Measurements from ENCODE around the gene DNAAF8. TPM values are rescaled to one million over a fixed set of nuclear protein-coding genes. Genes with fewer than 3 reads are reported as not detected.

Gene DNAAF8
- 0.47 and 1.1 TPM in 2 replicates for total RNA-seq (ENCODE audit: low replicate concordance)

DNA sequence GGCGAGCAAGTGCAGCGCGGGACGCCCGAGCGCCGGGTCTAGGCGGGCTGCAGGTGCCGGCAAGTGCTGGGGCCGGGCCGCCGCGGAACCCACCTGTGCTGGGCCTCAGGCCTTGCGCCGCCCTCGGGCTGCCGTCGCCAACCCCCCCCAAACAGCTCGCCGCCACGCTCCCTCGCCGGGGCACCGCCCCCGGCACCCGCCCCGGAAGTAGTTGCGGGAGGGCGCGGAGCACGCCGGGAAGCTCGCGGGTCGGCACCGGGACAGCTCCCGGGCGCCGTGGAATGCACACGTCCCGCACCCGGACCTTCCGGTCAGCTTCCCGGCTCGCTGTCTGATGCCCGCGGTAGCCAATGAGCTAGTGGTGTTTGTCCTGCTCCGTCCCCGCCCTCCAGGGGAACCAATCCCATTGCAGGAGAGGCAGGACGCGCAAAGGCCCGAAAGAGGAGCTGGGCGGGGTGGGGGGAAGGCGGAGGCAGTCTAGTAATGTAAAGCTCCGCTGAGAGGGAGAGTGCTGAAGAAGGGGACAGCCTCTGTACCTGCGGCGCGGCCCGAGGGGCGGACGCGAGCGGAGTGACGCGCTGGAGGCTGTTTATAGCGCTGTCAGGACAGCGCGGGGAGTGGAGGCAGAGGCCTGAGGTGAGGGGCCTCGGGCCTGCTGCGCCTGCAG is at the start of gene DNAAF8, which contains the start of gene ANKS3:
DNAAF8 (plus strand) TSS at position 475 of the 667 bp plus-strand sequence. CDS start 1,978 bp downstream, outside the sequence.
ANKS3 (minus strand) TSS at position 209 of the 667 bp plus-strand sequence. CDS start 4,122 bp downstream, outside the sequence.

DNA sequence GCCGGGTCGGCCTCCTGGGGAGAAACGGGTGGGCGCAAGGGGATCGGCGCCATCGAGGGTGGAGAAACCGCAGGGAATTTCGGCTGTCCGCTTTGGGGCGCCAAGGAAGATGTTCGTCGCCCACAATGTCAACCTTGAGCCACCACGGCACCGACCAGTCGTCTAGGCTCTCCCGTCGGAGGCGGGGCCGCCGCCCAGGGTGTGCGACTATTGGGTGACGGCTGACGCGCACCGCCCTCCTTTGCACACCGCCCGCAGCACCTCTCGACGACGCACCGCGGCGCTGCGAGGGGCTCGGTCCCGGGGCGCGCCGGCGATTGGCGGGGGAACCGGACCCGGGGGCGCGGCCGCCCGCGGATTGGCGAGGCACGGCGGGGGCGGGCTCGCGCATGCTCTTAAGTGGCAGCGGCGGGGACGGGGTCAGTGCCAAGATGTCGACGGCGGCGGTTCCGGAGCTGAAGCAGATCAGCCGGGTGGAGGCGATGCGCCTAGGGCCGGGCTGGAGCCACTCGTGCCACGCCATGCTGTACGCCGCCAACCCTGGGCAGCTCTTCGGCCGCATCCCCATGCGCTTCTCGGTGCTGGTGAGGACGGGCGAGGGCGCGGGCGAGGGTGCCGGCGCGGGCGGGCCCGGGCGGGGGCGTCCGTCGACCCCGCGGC is 40.9 kb upstream of the DNAAF8 start, which contains the start of gene NUDT16L1:
NUDT16L1 (plus strand) TSS at position 267 of the 660 bp plus-strand sequence; CDS start at position 432, 165 bp downstream.

DNA sequence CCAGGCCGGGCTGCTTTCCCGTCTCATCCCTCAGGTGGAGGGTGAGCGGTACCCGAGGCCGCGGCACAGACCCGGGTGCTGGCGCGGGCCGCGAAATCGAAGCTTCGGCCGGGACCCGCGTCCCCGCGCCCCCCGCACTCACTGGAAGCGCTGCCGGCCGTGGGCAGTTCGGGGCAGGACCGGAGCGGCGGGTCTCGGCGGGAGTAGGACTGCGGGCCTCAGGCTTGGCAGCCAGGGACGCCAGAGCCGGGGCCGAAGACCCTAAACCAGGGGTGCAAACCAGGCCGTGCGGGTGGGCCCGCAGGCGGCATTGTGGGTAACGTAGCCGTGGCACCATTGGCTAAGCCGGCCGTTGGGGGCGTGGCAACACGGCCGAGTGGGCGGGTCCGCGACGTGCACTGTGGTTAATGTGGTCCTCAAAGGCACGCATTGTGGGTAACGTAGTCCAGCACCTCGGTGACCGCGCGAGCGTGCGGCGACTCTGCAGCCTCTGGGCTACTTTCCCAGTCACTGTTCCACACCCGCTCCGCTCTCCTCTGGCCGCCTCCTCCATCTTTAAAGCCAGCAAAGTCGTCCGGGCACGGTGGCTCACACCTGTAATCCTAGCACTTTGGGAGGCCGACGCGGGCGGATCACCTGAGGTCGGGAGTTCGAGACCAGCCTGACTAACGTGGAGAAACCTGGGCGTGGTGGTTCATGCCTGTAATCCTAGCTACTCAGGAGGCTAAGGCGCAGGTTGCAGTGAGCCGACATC is 32.7 kb downstream of the DNAAF8 start, which contains the start of gene ZNF500:
ZNF500 (minus strand) TSS at position 288 of the 754 bp plus-strand sequence. CDS start 1,184 bp downstream, outside the sequence.

DNA sequence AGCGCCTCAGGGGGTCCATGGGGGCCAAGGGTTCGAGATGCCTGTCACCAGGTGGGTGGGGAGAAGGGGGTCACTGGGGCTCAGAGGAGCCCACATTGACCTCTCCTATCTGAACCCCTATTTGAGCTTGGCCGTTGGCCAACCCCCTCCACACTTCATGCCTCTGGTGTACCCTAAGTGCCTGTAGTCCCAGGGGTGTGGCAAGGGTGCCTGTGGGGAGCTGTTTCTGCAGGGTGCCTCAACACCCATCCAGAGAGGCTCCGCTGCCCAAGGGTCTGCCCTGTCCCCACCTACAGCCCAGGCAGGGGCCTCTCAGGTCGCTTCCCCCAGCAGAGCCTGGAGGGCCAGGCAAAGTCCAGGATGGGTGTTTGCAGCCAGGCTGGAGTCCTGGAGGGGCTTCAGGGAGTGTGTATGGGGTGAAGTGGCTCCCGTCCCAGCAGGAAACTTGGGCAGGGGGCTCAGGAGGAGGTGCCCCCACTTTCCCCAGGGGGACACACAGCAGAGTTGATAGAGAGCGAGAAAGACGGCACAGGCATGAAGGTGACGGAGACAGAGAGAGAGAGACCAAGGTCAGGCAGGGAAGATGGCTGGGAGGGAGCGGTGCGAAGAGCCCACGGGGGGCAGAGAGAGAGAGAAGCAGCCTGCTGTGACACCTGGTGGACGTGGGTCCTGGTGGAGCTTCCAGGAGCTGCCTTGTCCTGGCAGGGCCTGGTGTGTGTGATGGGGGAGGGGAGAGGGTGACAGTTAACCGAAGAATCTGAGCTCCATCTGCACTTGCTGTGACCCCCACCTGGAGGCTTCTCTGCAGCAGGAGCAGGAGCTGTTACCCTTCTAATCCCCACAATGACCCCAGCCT is 53.5 kb downstream of the DNAAF8 start, which contains the start of gene SEPTIN12:
SEPTIN12 (minus strand) TSS at position 719 of the 856 bp plus-strand sequence; CDS start at position 19, 700 bp downstream.

DNA sequence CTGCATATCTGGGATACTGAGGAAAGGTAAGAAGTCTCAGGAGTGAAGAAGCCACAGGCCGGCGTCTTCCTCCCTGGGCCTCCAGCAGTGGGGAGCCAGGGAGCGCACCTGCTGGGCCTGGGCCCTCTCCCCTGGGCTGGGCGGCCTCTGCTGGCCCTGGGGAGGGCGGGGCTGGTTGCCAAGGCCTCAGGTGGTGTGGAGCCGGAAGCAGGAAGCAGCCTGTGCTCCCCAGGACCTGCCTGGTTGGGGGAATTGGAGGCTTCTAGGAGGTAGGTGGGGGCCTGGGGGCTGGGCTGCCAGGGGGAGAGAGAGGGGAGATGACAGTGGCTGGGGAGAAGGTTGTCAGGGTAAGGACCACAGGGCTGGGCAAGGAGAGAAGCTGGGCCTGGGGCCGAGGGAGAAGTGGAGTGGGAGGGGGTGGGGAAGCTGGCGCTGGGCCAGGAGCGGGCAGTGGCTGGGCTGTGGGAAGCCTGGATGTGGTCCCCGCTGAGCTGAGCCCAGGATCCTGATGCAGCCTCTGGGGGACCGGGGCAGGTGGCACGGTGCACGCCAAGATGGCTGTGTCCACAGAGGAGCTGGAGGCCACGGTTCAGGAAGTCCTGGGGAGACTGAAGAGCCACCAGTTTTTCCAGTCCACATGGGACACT is 61.0 kb downstream of the DNAAF8 start, which contains the start of gene SMIM22:
SMIM22 (plus strand) TSS at position 189 of the 647 bp plus-strand sequence; CDS start at position 555, 366 bp downstream.

Other genes starting within 250 kb of the DNAAF8 start
- gene CDIP1, start 195.8 kb upstream of the DNAAF8 start, total RNA-seq (ENCODE audit: low replicate concordance) = 6.6 and 7.2 TPM in 2 replicates
- gene C16orf96, start 178.2 kb upstream of the DNAAF8 start, total RNA-seq (ENCODE audit: low replicate concordance) = under 0.01 TPM in 1 of 2 replicates, not detected in the other
- 3.2 and 7.1 TPM in 2 replicates for gene UBALD1, start 119.6 kb upstream of the DNAAF8 start, total RNA-seq (ENCODE audit: low replicate concordance)
- gene MGRN1, start 109.7 kb upstream of the DNAAF8 start, total RNA-seq (ENCODE audit: low replicate concordance) = 20.6 and 25.4 TPM in 2 replicates
- 17.7 and 24.3 TPM in 2 replicates for gene NUDT16L1, start 41.0 kb upstream of the DNAAF8 start, total RNA-seq (ENCODE audit: low replicate concordance)
- 27.2 and 30.7 TPM in 2 replicates for gene ANKS3, start 266 bp upstream of the DNAAF8 start, total RNA-seq (ENCODE audit: low replicate concordance)
- 4.7 and 5.6 TPM in 2 replicates for gene ZNF500, start 32.6 kb downstream of the DNAAF8 start, total RNA-seq (ENCODE audit: low replicate concordance)
- gene SEPTIN12, start 53.8 kb downstream of the DNAAF8 start, total RNA-seq (ENCODE audit: low replicate concordance) = not detected in 2 replicates
- not detected in 2 replicates for gene SMIM22, start 60.8 kb downstream of the DNAAF8 start, total RNA-seq (ENCODE audit: low replicate concordance)
- gene ROGDI, start 68.1 kb downstream of the DNAAF8 start, total RNA-seq (ENCODE audit: low replicate concordance) = 8.3 and 16.6 TPM in 2 replicates
- 33.1 and 35.6 TPM in 2 replicates for gene GLYR1, start 112.8 kb downstream of the DNAAF8 start, total RNA-seq (ENCODE audit: low replicate concordance)
- 11.4 and 17.8 TPM in 2 replicates for gene UBN1, start 112.9 kb downstream of the DNAAF8 start, total RNA-seq (ENCODE audit: low replicate concordance)
- 0.68 and 201 TPM in 2 replicates for gene PPL, start 202.6 kb downstream of the DNAAF8 start, total RNA-seq (ENCODE audit: low replicate concordance)
- gene SEC14L5, start 223.8 kb downstream of the DNAAF8 start, total RNA-seq (ENCODE audit: low replicate concordance) = 2.6 TPM in 1 of 2 replicates, not detected in the other